Measurements from ENCODE around the gene ADRM1. TPM values are rescaled to one million over a fixed set of nuclear protein-coding genes. Genes with fewer than 3 reads are reported as not detected.

The ADRM1 gene
- total RNA-seq, 1 donor from 2014 or later, result 70.5 TPM

DNA sequence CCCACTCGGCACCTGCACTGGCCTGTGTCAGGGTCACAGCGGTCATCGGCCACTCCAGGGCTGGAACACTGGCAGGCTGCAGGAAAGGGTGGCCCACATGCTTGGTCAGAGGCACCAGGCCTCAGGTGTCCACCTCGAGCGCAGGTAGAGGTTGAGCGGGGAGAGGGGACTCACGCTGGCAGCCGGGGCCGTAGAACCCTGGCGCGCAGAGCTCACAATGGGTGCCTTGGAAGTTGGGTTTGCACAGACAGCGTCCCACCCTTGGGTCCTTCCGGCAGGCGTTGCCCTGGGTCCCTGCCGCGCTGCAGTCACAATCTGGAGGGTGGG, 35.5 kb downstream of the ADRM1 start:
- Histone ChIP-seq H3K9me3 (replicated peaks) (no peaks in the 10 kb centered on the region), H3K27me3 (ENCODE audit: low read depth) (no peaks in the 10 kb centered on the region), H3K36me3 (peaks cover 85% of the 10 kb centered on the region), H3K4me1 (no peaks in the 10 kb centered on the region), H3K4me3 (no peak overlapping the region), H3K27ac (replicated peaks) (no peak overlapping the region)
- intact Hi-C loops (cut with micrococcal nuclease), result no loop called here
- TF ChIP-seq, protein P1, sequence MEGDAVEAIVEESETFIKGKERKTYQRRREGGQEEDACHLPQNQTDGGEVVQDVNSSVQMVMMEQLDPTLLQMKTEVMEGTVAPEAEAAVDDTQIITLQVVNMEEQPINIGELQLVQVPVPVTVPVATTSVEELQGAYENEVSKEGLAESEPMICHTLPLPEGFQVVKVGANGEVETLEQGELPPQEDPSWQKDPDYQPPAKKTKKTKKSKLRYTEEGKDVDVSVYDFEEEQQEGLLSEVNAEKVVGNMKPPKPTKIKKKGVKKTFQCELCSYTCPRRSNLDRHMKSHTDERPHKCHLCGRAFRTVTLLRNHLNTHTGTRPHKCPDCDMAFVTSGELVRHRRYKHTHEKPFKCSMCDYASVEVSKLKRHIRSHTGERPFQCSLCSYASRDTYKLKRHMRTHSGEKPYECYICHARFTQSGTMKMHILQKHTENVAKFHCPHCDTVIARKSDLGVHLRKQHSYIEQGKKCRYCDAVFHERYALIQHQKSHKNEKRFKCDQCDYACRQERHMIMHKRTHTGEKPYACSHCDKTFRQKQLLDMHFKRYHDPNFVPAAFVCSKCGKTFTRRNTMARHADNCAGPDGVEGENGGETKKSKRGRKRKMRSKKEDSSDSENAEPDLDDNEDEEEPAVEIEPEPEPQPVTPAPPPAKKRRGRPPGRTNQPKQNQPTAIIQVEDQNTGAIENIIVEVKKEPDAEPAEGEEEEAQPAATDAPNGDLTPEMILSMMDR (IDR thresholded peaks at IDR 0.05; ENCODE audit: borderline replicate concordance), result no peak
- no peak for DNase-seq

DNA sequence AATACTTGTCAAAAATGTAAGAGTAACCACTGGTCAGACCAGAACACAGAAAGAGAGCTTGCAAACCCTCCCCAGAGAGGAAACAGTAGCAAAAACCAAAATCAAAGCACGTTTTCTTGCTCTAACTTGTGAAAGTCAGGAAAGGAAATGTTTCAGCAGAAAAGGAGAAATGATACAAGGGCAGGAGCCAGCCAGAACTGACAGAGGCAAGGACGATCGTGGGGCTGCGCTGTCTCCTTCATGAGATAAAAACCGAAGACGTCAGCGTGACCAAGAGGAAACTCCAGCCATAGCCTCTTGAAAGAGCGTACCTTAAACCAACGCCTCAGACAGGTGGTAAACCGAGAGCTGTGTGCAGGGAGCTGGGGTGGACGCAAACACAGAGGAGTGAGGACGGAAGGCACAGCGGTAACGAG, 36.9 kb downstream of the ADRM1 start:
- TF ChIP-seq, protein P1 (IDR thresholded peaks at IDR 0.05; ENCODE audit: borderline replicate concordance), result no peak
- no peaks in the 10 kb centered on the region for H3K4me1 ChIP-seq
- H3K36me3 ChIP-seq, result peaks cover 86% of the 10 kb centered on the region
- no peak overlapping the region for H3K27ac ChIP-seq (replicated peaks)
- intact Hi-C loops (cut with micrococcal nuclease), result no loop called here
- no peak overlapping the region for H3K4me3 ChIP-seq
- H3K9me3 ChIP-seq (replicated peaks), result no peaks in the 10 kb centered on the region
- DNase-seq, result no peak
- H3K27me3 ChIP-seq (ENCODE audit: low read depth), result no peaks in the 10 kb centered on the region

DNA sequence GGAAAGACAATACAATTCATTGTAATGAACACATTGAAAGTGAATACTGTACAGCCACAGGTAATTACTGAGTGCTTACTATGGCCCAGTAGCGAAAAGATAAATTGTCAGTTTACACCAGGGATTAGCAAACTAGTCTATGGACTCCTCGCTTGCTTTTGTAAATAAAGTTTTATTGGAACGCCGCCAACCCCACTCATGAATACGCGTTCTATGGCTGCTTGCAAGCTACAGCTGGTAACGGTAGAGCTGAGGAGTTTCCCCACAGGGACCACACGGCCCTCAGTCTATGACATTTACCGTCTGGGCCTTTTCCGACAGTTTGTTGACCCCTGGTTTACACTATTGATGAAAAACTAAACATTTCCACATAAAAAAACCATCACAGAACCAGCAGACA, 40.1 kb downstream of the ADRM1 start:
- no peak overlapping the region for H3K4me3 ChIP-seq
- intact Hi-C loops (cut with micrococcal nuclease), result no loop called here
- TF ChIP-seq, protein P1 (IDR thresholded peaks at IDR 0.05; ENCODE audit: borderline replicate concordance), result no peak
- peaks cover 90% of the 10 kb centered on the region for H3K36me3 ChIP-seq
- DNase-seq, result no peak
- H3K9me3 ChIP-seq (replicated peaks), result no peaks in the 10 kb centered on the region
- H3K27me3 ChIP-seq (ENCODE audit: low read depth), result no peaks in the 10 kb centered on the region
- H3K27ac ChIP-seq (replicated peaks), result no peak overlapping the region
- H3K4me1 ChIP-seq, result no peaks in the 10 kb centered on the region

DNA sequence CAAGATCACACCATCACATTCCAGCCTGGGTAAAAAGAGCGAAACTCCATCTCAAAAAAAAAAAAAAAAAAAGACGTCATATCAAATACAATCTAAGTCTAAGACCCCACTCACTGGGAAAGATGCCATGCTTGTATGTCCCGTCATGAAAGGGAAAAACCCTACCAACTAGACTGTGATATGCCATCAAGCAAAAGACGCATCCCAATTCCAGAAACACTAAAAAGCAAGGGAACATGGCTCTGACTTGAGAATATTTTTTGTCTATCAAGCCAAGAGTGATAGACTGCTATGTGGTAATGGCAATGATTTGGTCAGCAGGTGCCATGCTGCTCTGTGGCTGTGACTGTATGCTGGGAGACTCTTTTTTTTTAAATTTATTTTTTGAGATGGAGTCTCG, 41.3 kb downstream of the ADRM1 start:
- DNase-seq, result no peak
- Histone ChIP-seq H3K4me1 (no peaks in the 10 kb centered on the region), H3K27ac (replicated peaks) (no peak overlapping the region), H3K27me3 (ENCODE audit: low read depth) (no peaks in the 10 kb centered on the region), H3K9me3 (replicated peaks) (peaks cover 6% of the 10 kb centered on the region), H3K4me3 (no peak overlapping the region), H3K36me3 (peaks cover 90% of the 10 kb centered on the region)
- intact Hi-C loops (cut with micrococcal nuclease), result no loop called here
- TF ChIP-seq, protein P1 (IDR thresholded peaks at IDR 0.05; ENCODE audit: borderline replicate concordance), result no peak

DNA sequence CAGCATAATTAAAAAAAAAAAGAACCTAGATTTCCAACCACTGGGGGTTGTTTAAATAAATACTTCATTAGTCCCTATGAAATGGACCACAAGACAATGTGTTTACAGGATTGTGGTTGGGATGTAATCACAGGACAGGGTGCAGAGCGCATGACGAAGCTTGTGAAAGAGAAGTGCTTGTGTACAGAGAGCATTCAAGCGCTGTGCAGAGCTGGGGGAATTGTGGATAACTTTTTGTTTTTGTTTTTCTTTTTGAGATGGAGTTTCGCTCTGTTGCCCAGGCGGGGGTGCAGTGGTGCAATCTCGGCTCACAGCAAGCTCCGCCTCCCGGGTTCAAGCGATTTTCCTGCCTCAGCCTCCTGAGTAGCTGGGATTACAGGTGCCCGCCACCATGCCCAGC, 42.0 kb downstream of the ADRM1 start:
- Histone ChIP-seq H3K27me3 (ENCODE audit: low read depth) (no peaks in the 10 kb centered on the region), H3K4me3 (no peak overlapping the region), H3K36me3 (peaks cover 84% of the 10 kb centered on the region), H3K4me1 (no peaks in the 10 kb centered on the region), H3K27ac (replicated peaks) (no peak overlapping the region), H3K9me3 (replicated peaks) (peaks cover 8% of the 10 kb centered on the region)
- TF ChIP-seq, protein P1 (IDR thresholded peaks at IDR 0.05; ENCODE audit: borderline replicate concordance), result no peak
- intact Hi-C loops (cut with micrococcal nuclease), result no loop called here
- no peak for DNase-seq
